ENCODE measurements around the gene CILP. TPM values are rescaled to one million over a fixed set of nuclear protein-coding genes. Genes with fewer than 3 reads are reported as not detected.
A peak's percentile ranks its signal among the peaks of the same experiment; 100 is the strongest.
"Not testable (repeated sequence)": the region's sequence is repeated elsewhere in the genome, so short reads cannot be mapped to it uniquely, and the experiment has no call there.

The CILP gene
- total and polyA plus RNA-seq, 4 donors: 0.87 to 1.2 (median 0.91) TPM

GRCh38 chr15:65198571-65198970, 12.7 kb downstream of the CILP start:
- Histone ChIP-seq H3K9me3 (ENCODE audit: control insufficient read depth, insufficient read depth, low read length) (no peaks in the 10 kb centered on the region), H3K27ac (ENCODE audit: low read depth, low read length) (no peak overlapping the region), H3K27me3 (ENCODE audit: control insufficient read depth, insufficient read depth, low read length) (no peaks in the 10 kb centered on the region), H3K36me3 (ENCODE audit: control insufficient read depth, insufficient read depth, low read length) (peaks cover 4% of the 10 kb centered on the region), H3K4me1 (ENCODE audit: control insufficient read depth, insufficient read depth, low read length) (peaks cover 7% of the 10 kb centered on the region), H3K4me3 (ENCODE audit: low read depth, low read length) (no peak overlapping the region)
- 93% methylated on average over 11 of the region's 12 CpGs for WGBS (ENCODE audit: insufficient coverage)
- DNase-seq (ENCODE audit: low read depth in 4 of 6, low spot score in 6 of 6): no peak

- Histone ChIP-seq H3K4me3 (ENCODE audit: low read depth, low read length) (no peak overlapping the region), H3K27ac (ENCODE audit: low read depth, low read length) (no peak overlapping the region), H3K9me3 (ENCODE audit: control insufficient read depth, insufficient read depth, low read length) (no peaks in the 10 kb centered on the region), H3K36me3 (ENCODE audit: control insufficient read depth, insufficient read depth, low read length) (peaks cover 4% of the 10 kb centered on the region), H3K4me1 (ENCODE audit: control insufficient read depth, insufficient read depth, low read length) (peaks cover 7% of the 10 kb centered on the region), H3K27me3 (ENCODE audit: control insufficient read depth, insufficient read depth, low read length) (no peaks in the 10 kb centered on the region)
- 99% methylated on average over 8 of the region's 8 CpGs for WGBS (ENCODE audit: insufficient coverage)
- no peak for DNase-seq (ENCODE audit: low read depth in 4 of 6, low spot score in 6 of 6)
These were observed 14.0 kb downstream of the CILP start for GRCh38 chr15:65197337-65197645.

GRCh38 chr15:65196637-65197336, 14.5 kb downstream of the CILP start:
- Histone ChIP-seq H3K4me1 (ENCODE audit: control insufficient read depth, insufficient read depth, low read length) (peaks cover 7% of the 10 kb centered on the region), H3K36me3 (ENCODE audit: control insufficient read depth, insufficient read depth, low read length) (peaks cover 4% of the 10 kb centered on the region), H3K9me3 (ENCODE audit: control insufficient read depth, insufficient read depth, low read length) (no peaks in the 10 kb centered on the region), H3K27ac (ENCODE audit: low read depth, low read length) (no peak overlapping the region), H3K4me3 (ENCODE audit: low read depth, low read length) (no peak overlapping the region), H3K27me3 (ENCODE audit: control insufficient read depth, insufficient read depth, low read length) (no peaks in the 10 kb centered on the region)
- WGBS (ENCODE audit: insufficient coverage): 92% methylated on average over 19 of the region's 19 CpGs
- no peak for DNase-seq (ENCODE audit: low read depth in 4 of 6, low spot score in 6 of 6)

- Histone ChIP-seq H3K4me1 (ENCODE audit: control insufficient read depth, insufficient read depth, low read length) (peaks cover 7% of the 10 kb centered on the region), H3K27me3 (ENCODE audit: control insufficient read depth, insufficient read depth, low read length) (no peaks in the 10 kb centered on the region), H3K36me3 (ENCODE audit: control insufficient read depth, insufficient read depth, low read length) (peaks cover 4% of the 10 kb centered on the region), H3K4me3 (ENCODE audit: low read depth, low read length) (no peak overlapping the region), H3K9me3 (ENCODE audit: control insufficient read depth, insufficient read depth, low read length) (no peaks in the 10 kb centered on the region), H3K27ac (ENCODE audit: low read depth, low read length) (no peak overlapping the region)
- DNase-seq (ENCODE audit: low read depth in 4 of 6, low spot score in 6 of 6): no peak
- 57% methylated on average over 5 of the region's 5 CpGs for WGBS (ENCODE audit: insufficient coverage)
These were observed 15.7 kb downstream of the CILP start for GRCh38 chr15:65195548-65195923.

GRCh38 chr15:65194826-65195547, 16.3 kb downstream of the CILP start:
- Histone ChIP-seq H3K9me3 (ENCODE audit: control insufficient read depth, insufficient read depth, low read length) (no peaks in the 10 kb centered on the region), H3K4me3 (ENCODE audit: low read depth, low read length) (no peak overlapping the region), H3K27me3 (ENCODE audit: control insufficient read depth, insufficient read depth, low read length) (no peaks in the 10 kb centered on the region), H3K4me1 (ENCODE audit: control insufficient read depth, insufficient read depth, low read length) (peaks cover 7% of the 10 kb centered on the region), H3K27ac (ENCODE audit: low read depth, low read length) (no peak overlapping the region), H3K36me3 (ENCODE audit: control insufficient read depth, insufficient read depth, low read length) (peaks cover 4% of the 10 kb centered on the region)
- 48% methylated on average over 2 of the region's 7 CpGs for WGBS (ENCODE audit: insufficient coverage)
- DNase-seq (ENCODE audit: low read depth in 4 of 6, low spot score in 6 of 6): peak in 1 of 6 donors; percentile 13

GRCh38 chr15:65192016-65192415, 19.3 kb downstream of the CILP start:
- DNase-seq (ENCODE audit: low read depth in 4 of 6, low spot score in 6 of 6): no peak
- H3K27me3 ChIP-seq (ENCODE audit: control insufficient read depth, insufficient read depth, low read length): no peaks in the 10 kb centered on the region
- H3K4me3 ChIP-seq (ENCODE audit: low read depth, low read length): no peak overlapping the region
- peaks cover 7% of the 10 kb centered on the region for H3K4me1 ChIP-seq (ENCODE audit: control insufficient read depth, insufficient read depth, low read length)
- H3K36me3 ChIP-seq (ENCODE audit: control insufficient read depth, insufficient read depth, low read length): peaks cover 4% of the 10 kb centered on the region
- WGBS (ENCODE audit: insufficient coverage): 90% methylated on average over 5 of the region's 5 CpGs
- H3K27ac ChIP-seq (ENCODE audit: low read depth, low read length): no peak overlapping the region
- H3K9me3 ChIP-seq (ENCODE audit: control insufficient read depth, insufficient read depth, low read length): no peaks in the 10 kb centered on the region

GRCh38 chr15:65189102-65189740, 22.1 kb downstream of the CILP start:
- WGBS (ENCODE audit: insufficient coverage): 0% methylated on average over 2 of the region's 3 CpGs
- H3K4me1 ChIP-seq (ENCODE audit: control insufficient read depth, insufficient read depth, low read length): peaks cover 6% of the 10 kb centered on the region
- DNase-seq (ENCODE audit: low read depth in 4 of 6, low spot score in 6 of 6): peak in 5 of 6 donors; percentile 38 to 90 (median 57)
- no peaks in the 10 kb centered on the region for H3K27me3 ChIP-seq (ENCODE audit: control insufficient read depth, insufficient read depth, low read length)
- H3K4me3 ChIP-seq (ENCODE audit: low read depth, low read length): no peak overlapping the region
- no peak overlapping the region for H3K27ac ChIP-seq (ENCODE audit: low read depth, low read length)
- H3K36me3 ChIP-seq (ENCODE audit: control insufficient read depth, insufficient read depth, low read length): no peaks in the 10 kb centered on the region
- H3K9me3 ChIP-seq (ENCODE audit: control insufficient read depth, insufficient read depth, low read length): no peaks in the 10 kb centered on the region

- not testable (repeated sequence) for DNase-seq (ENCODE audit: low read depth in 4 of 6, low spot score in 6 of 6); H3K27me3 ChIP-seq (ENCODE audit: control insufficient read depth, insufficient read depth, low read length); H3K4me1 ChIP-seq (ENCODE audit: control insufficient read depth, insufficient read depth, low read length); H3K36me3 ChIP-seq (ENCODE audit: control insufficient read depth, insufficient read depth, low read length); H3K4me3 ChIP-seq (ENCODE audit: low read depth, low read length); H3K27ac ChIP-seq (ENCODE audit: low read depth, low read length); H3K9me3 ChIP-seq (ENCODE audit: control insufficient read depth, insufficient read depth, low read length)
- WGBS (ENCODE audit: insufficient coverage): 93% methylated on average over 3 of the region's 9 CpGs
These were observed 22.8 kb downstream of the CILP start for GRCh38 chr15:65188472-65188871.

GRCh38 chr15:65184868-65185717, 26.2 kb downstream of the CILP start, which contains the start of gene CLPX:
Gene CLPX, minus strand, starts transcription at chr15:65185342. Its CDS starts 189 bp downstream, at chr15:65185153.
- H3K36me3 ChIP-seq (ENCODE audit: control insufficient read depth, insufficient read depth, low read length): peaks cover 9% of the 10 kb centered on the region
- peaks cover 14% of the 10 kb centered on the region for H3K4me1 ChIP-seq (ENCODE audit: control insufficient read depth, insufficient read depth, low read length)
- peak within 1 kb of the TSS; percentile 87 for H3K4me3 ChIP-seq (ENCODE audit: low read depth, low read length)
- under 1% methylated on average over 64 of the region's 70 CpGs for WGBS (ENCODE audit: insufficient coverage)
- DNase-seq (ENCODE audit: low read depth in 4 of 6, low spot score in 6 of 6): peak; percentile 83 to 97 (median 88)
- no peaks in the 10 kb centered on the region for H3K9me3 ChIP-seq (ENCODE audit: control insufficient read depth, insufficient read depth, low read length)
- H3K27me3 ChIP-seq (ENCODE audit: control insufficient read depth, insufficient read depth, low read length): no peaks in the 10 kb centered on the region
- peak within 1 kb of the TSS; percentile 95 for H3K27ac ChIP-seq (ENCODE audit: low read depth, low read length)
